Peyer's patch (tissue), 4 donors: ENCODE data around the gene SHD.

Source experiments
- POLR2A ChIP-seq, 2 donors: fragments of 450-650 bp; IDR thresholded peaks; one replicate each; pipeline ENCODE4 v1.5.1; 2017; ENCODE audit warnings: antibody characterized with exemption in 2 of 2, mild to moderate bottlenecking in 2 of 2, moderate library complexity in 2 of 2
- TF ChIP-seq, protein P1 (sequence below), 6 experiments: fragments of 450-650 bp in 4 of 6; fragments of 200-600 bp in 2 of 6; sonication (generic) in 1 of 6; IDR thresholded peaks; one replicate each; pipeline ENCODE4 v1.5.1; 2017 to 2019; ENCODE audit warnings: antibody characterized with exemption in 6 of 6, mild to moderate bottlenecking in 3 of 6, moderate library complexity in 1 of 6

DNA sequence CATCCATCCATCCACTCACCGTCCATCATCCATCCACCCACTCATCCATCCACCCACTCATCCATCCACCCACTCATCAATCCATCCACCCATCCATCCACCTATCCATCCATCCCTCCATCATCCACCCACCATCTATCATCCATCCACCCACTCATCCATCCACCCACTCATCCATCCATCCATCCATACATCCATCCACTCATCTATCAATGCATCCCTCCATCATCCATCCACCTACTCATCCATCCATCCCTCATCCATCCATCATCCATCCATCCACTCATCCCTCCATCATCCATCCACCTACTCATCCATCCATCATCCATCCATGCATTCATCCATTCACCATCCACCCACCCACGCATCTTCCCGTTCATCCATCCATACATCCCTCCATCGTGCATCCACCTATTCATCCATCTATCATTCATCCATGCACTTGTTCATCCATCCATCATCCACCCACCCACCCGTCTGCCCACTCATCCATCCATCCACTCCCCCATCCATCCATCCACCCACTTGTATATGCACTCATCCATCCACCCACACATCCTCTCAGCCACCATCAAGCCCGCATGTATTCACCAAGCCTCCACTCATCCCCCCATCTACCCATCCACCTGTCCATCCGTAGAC, 56.0 kb downstream of the SHD start:
- TF ChIP-seq, protein P1, sequence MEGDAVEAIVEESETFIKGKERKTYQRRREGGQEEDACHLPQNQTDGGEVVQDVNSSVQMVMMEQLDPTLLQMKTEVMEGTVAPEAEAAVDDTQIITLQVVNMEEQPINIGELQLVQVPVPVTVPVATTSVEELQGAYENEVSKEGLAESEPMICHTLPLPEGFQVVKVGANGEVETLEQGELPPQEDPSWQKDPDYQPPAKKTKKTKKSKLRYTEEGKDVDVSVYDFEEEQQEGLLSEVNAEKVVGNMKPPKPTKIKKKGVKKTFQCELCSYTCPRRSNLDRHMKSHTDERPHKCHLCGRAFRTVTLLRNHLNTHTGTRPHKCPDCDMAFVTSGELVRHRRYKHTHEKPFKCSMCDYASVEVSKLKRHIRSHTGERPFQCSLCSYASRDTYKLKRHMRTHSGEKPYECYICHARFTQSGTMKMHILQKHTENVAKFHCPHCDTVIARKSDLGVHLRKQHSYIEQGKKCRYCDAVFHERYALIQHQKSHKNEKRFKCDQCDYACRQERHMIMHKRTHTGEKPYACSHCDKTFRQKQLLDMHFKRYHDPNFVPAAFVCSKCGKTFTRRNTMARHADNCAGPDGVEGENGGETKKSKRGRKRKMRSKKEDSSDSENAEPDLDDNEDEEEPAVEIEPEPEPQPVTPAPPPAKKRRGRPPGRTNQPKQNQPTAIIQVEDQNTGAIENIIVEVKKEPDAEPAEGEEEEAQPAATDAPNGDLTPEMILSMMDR (IDR thresholded peaks at IDR 0.05), result no peak
- no peak for TF ChIP-seq POLR2A (IDR thresholded peaks at IDR 0.05)
